GM15510 (cell line): ENCODE data around the gene MTHFSD.

Source experiments
- POLR2A ChIP-seq: IDR thresholded peaks from 3 replicates; pipeline ENCODE4 v1.6.1; 2011; ENCODE audit warnings: borderline replicate concordance; ENCODE audit not compliant: insufficient read length; ENCODE audit errors: extremely low read depth

MTHFSD gene

DNA sequence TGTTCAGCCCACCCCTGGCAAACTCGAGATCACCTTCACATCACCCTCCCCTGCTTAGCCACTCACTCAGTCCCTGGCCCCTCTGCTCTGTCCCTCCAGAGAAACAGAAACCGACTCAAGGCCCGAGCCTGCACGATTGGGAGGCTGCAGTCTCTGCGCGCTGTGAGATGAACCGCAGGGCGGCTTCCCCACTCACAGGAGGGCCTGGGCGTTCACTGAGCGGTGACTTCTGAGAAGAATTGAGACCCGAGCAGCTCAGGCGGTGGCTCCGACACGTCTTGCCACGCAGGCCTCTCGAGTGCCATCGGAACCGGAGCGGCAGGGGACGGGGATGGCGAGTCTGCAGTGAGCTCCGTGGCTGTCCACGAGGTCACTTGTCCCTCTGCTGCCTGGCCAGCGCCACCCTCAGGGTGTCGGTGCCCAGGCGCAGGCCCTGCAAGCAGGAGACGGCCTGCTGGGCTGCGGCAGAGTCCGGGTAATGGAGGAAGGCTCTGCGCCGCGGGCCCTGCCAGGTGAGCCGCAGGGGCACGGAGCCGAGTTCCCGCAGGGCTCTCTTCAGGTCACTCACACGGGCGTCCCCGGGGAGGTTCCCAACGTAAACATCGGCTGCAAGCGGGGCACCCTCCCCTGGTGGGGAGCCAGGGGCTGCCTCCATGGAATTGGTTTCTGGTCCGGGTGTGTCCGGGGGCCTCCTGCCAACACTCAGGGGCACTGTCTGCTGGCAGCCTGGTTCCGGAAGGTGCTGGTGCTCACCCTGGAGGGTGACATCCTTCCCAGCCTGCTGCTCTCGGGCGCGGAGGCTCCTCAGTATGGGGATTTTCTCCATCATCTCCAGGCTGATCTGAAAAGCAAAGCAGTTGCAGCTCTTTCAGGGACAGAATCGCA is 23.2 kb downstream of the MTHFSD start:
- no peak for TF ChIP-seq POLR2A

DNA sequence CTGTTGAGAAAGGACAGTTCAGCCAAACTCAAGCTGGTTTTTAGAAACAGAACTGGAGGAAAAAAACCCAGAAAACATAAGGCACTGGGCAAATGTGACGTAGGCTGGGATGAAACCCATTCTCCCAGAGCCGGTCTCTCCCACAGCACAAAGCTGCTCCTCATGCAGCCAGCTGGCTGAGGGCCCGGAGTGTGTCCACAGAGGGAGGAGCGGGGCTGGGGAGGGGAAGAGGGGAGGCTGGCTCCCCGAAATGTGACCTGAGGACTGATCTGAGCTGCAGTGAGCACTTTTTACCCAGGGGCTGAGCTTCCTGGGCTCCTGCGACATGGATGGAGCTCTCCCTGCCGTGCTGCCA is 23.9 kb downstream of the MTHFSD start:
- TF ChIP-seq POLR2A: no peak

DNA sequence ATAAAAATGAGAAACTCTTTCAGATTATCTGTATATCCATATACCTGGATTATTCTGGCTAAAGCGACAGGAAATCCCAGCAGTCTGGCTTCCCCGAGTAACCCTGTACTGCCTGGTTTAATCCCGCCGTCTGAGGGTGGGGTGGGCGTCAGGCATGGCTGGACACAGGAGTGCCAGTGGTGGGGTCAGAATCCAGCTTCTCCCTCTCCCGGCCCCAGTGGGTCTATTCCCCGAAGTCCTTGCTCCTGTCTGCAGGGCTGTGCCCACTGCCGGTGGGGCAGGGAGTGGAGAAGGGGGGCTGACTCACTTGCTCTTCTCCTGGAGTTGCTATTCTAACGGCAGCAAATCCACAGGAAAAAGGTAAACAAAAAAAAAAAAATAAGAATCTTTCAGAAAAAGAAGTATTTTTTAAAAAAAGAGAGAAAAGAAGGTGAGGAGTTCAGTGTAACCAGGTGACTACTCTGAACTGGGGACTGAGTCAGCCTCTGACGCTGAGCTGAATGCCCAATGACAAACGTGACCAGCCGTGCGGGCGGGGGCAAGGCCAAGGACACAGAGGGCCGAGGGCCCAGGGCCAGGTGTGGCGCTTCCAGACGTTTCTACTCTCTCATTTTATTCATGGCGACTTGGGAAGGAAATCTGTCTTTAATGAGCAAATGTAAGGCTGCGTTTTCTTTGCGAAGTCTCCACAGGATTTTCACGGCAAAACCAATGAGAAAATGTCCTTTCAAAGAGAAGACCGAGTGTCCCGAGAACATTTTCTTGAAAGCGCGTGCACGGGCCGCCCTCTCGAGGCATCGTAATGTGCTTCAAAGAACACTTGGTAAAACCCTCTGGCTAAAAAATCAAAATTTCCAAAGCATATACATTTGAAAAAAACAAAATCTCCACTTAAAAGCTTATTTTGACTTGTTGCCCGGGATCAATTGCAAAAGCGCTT is 24.5 kb downstream of the MTHFSD start:
- TF ChIP-seq POLR2A: no peak

DNA sequence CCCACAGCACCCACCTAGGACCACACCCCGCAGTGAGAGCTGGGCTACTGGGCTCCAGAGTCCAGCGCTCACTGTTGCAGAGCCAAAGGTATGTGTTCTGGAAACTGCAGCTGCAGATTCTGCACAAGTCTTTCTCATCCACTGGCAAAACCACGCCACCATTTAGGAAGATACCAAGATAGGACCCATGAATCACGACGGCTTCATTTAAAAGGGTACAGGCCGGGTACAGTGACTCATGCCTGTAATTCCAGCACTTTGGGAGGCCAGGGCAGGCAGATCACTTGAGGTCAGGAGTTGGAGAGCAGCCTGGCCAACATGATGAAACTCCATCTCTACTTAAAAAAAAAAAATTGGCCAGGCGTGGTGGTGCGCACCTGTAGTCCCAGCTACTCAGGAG is 25.9 kb downstream of the MTHFSD start:
- TF ChIP-seq POLR2A: no peak

DNA sequence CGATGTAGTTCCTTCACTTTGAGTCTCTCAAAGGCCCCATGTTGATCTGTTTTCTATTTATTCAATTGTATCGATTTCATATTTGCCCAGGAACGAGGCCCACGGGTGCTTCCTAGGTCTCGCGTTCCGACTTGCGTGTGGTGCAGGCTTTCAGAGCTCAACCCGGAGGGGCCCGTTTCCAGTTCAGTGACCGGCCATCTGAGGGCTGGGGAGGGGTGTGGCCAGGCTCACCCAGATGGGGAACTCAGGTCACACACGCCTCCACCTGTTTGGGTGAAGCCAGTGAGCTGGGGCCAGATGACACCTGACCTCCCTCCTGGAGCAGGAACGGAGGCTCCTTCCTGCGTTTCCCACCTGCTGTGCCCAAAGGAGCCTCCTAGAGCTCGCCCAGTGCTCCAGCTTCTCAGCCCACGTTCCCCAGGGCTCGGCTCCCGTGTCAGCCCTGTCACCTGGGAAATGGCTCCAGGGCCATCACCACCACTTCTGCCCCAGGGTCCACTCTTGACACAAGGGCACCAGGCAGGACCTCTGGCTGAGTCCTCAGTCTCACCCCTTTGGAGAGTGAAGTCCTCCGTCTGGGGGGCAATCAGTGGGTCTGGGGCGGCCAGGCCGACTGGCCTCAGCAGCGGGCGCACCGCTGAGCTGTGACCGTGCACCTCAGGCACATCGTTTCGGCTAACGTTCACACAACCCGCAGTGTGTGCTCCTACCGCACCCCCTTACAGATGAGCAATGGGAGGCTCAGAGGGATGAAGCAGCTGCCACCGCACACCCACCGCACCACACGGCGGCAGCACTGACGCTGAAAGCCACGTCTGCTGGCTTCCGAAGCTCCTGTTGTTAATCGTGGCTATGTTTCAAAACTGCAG is 26.7 kb downstream of the MTHFSD start:
- TF ChIP-seq POLR2A: no peak

DNA sequence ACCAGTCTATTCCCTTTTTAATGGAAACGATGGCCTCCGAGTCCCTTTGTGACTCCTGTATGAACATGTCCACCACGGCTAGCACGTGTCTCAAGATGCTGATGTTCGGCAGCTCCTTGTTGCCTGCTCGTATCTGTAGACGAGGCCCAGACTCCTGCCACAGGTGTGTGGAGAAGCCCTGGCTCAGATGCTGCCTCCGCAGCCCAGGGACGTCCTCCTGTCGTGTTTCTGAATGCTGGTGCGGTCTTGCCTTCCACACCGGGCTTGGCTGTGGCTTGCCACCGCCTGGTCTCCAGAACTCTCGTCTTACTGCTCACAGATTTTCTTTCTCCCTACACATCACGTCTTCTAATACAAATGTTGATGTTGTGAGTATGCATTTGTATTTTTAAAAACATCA is 27.7 kb downstream of the MTHFSD start:
- TF ChIP-seq POLR2A: no peak

DNA sequence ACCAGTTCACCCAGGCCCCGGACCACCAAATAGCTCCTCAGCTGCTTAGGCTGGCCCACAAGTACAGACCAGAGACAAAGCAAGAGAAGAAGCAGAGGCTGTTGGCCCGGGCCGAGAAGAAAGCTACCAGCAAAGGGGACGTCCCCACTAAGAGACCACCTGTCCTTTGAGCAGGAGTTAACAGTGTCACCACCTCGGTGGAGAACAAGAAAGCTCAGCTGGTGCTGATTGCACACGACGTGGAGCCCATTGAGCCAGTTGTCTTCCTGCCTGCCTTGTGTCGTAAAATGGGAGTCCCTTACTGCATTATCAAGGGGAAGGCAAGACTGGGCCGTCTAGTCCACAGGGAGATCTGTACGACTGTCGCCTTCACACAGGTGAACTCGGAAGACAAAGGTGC is 29.3 kb downstream of the MTHFSD start:
- TF ChIP-seq POLR2A: no peak

DNA sequence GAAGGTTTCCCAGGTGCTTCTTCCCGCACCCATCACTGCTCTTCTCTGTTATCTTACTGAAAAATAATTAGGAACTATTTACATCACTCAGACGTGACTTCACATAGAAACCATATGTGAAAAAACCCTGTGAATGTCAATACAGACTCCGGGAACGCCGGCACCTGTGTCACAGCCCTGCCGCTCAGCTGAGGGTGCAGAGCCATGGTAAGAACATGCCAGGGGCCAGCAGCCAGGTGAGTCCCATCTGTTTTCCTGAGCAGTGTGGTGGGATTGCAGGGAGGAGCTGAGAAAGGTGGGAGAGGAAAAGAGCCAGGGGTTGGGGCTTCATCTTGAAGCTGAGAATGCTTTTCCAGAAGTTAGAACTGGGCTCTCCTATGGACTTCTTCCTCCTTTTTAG is 31.0 kb downstream of the MTHFSD start:
- TF ChIP-seq POLR2A: no peak

DNA sequence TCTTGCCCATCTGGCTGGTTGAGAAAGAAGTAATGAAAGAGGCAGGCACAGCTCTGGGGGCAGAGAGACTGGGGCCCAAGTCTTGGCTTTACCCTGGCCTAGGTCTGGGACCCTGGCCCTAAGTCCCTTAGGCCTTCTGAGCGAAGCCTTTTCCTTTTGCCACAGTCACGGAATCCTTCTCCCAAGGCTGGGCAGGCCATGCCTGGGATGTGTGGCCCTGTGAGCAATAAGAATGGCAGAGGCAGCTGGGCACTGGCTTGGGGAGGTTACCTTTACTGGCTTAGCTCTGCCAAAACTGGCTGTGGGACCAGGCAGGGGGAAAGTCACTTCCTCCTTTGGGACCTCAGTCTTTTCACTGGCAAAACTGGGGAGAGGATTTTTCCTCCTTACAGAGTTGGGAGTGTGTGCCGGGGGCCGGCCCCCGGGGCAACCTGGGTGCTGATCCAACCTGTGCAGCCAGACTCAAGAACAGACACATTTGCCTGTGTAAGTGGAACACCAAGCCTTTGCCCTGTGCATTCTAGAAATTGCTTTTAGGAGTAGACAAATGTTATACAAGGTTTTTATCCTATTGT is 31.8 kb downstream of the MTHFSD start:
- TF ChIP-seq POLR2A: no peak

DNA sequence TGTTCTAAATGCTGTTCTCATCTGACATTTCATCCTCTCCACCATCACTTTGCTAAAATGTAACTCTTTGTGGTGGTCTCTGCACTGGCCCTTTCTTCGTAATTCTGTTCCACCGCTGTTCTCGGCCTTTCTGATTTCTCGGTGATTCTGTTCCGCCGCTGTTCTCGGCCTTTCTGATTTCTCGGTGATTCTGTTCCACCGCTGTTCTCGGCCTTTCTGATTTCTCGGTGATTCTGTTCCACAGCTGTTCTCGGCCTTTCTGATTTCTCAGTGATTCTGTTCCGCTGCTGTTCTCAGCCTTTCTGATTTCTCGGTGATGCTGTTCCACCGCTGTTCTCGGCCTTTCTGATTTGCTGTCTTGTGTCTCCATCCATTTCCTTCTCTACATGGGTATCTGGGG is 32.4 kb downstream of the MTHFSD start:
- TF ChIP-seq POLR2A: no peak

DNA sequence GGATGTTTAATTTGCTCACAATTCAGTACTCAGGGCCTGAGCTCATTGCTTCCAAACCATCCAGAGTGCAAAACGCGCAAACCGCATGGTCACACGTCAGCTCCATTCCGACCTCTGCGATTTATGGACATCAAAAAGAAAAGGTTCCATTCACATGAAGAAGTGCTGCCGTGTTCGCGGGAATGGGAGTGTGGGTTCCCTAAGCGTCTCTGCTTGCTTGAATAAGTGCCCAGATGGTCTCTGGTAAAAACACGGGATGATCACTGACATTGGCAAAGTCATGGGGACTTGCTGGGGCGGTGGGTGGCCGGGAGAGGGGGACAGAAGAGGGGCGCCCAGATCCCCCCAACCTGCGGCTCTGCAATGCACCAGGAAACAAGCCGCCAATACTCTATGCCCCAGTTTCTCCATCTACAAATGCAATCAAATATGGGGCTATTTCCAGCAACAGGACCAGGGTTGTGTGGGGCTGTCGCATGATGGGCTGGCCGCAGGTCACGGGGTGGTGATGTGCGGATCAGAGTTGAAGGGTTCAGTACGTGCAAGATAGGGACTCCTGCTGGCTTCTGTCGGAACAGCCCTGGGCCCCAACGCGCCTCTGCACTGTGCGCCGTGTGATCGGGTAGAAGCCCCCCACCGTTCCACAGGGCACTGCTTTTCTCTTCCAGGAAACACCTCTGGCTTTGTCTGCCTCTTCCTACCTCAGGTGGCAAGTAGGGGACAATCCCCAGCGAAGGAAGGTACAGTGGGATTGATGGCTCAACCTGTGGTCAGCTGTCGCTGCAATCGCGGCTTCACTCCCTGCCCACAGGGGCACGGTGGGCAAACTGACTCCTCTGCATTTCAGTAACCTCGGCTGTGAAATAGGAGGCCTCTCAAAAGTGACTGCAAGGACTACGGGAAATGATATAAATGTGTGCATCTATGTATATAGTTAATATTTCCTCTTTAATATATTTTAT is 33.5 kb downstream of the MTHFSD start:
- TF ChIP-seq POLR2A: no peak

DNA sequence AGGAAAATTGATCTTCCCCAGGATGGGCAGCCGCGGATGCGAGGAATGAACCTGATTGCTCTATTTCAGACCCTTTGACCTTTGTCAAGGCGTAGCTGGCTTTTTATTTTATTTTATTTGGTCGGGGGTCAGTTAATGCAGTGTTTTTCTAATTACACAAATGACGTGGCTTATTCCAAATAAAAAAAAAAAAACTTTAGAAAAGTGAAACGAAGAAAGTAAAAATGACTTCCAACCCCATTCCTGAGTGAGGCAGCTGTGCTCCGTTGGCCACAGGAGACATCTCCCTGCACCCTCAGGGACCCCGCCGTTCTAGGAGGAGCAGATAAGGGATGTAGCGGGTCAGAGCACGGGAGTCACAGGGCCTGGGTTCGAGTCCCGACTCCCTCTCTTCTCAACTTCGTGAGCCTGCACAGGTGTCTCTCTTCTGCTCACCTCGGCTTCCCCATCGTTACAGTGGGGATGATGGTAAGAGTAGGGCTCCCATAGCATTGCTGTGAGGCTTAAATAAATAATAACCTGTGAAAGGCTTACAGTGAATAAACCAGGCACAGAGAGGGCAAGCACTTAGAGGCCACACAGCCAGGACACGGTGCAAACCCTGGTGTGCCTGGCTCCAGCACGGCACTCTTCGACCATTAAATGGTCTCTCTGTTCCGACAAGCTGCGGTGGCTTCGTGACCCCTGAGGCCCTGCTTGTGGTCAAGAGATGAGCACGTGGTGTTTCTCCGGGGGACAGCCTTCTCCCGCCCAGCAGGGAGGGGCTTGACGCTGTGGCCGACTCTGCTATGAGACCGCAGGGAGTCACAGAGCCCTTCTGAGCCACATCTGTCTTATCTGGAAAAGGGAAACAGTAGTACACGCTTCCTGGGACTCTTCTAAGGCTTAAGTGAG is 34.5 kb downstream of the MTHFSD start:
- no peak for TF ChIP-seq POLR2A
